HG03103 (cell line): ENCODE measurements around the gene KRT27.

Source experiments
- ATAC-seq: cut with Tn5 transposase; IDR thresholded peaks from one replicate; pipeline ENCODE4 v1.9.1; 2021; ENCODE audit warnings: low read depth; ENCODE audit not compliant: unreplicated experiment

The KRT27 gene

DNA sequence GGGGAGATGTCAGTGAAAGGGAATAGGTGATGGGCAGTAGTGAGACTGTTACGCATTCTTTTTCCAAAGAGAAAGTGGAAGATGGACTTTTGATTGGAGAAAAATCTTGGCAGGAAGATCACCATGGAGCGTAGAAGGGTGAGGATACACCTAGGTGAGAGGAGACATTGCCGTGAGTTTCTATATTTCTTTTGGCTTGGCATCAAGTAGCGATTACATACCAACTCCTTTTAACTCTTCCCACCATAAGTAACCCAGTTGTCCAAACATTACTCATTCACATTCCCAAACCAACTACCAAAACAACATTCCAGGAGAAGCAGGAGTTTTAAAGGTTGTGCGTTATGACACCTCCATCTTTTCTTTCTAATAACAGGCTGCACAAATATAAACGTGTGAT, 28.1 kb upstream of the KRT27 start:
- ATAC-seq = no peak

DNA sequence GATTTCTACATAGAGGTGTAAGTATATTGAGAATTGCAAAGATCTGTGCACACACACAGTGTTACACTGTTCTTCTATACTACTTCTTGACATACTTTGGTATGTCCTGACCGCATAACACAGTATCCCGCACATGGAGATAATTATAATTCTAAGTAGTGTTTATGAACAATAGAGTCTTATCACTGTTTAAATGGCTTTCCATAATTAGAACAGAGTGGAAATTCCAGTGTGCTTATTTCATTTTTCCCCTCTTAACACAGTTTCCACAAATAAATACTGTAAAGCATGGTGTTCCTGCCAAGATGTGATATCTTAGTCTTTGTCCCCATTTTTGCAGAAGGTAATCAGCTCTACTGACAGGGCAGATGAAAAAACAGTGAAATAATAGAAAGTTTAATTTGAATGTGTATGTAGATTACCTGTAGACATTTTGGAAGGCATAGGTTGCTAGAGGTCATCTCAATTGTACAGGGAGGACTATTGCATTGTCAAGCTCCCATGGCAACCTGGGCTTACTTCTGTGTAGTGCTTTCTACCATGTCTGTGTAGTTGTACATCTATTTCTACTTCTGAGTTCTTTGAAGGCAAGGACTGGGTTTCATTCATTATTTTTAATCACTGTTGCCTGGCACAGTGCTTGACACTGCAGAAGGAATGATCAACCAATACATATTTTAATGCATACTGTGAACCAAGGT, 27.5 kb upstream of the KRT27 start:
- ATAC-seq = no peak

DNA sequence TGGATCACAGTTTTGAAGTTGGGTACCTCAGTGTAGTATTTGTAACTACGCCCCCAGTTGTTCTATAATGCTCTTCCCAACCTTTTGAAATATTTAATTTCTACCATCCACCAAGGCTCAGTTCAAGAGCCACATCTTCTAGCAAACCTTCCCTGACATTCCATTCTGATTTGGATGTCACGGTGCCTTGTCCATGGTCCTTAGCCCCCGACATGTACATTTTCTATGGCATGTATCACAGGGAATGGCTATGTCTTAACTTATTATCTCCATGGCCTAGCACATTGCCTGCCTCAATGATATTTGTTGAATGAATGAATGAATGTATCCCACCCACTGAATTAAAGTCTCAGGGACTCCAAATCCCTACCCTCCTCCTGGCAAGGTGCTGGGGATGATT, 23.8 kb upstream of the KRT27 start:
- no peak for ATAC-seq

DNA sequence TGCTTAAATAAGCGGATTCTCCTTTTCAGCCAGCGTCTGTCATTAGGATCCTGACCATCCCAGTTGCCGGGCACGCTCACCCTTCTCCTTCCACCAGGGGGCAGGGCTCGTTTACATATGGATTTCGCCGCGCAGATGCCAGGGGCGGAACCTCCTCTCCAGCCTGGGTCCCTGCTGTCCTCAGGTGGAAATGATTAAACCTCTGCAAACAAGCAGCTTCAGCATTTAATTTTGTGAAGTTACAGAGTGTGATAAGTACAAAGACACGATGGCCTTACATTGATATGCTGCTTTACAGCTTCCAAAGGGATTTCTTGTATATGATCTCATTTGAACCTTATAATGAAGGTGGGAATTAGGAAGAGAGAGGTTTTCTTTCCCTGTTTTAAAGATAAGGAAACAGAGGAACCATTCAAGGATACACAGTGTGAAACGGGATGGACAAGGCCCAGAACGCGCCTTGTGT, 21.3 kb upstream of the KRT27 start:
- no peak for ATAC-seq

DNA sequence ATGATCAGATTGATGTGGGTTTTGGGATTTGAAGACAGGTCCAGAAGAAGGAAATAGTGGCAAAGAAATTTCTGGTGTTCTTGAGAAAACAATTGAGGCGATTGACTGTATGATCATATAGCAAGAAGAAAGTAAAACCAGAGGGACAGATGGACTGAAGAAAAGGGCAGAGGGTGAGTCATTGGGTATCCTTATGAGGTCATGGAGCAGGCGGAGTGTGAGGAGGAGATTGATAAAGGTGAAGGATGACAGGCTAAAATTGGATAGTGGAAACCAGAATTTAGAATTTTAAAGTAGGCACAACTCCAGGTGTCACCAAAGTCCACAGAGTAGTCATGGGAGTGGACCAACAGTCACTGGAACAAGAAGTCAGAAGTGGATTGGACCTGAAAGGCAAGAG, 18.8 kb upstream of the KRT27 start:
- no peak for ATAC-seq

DNA sequence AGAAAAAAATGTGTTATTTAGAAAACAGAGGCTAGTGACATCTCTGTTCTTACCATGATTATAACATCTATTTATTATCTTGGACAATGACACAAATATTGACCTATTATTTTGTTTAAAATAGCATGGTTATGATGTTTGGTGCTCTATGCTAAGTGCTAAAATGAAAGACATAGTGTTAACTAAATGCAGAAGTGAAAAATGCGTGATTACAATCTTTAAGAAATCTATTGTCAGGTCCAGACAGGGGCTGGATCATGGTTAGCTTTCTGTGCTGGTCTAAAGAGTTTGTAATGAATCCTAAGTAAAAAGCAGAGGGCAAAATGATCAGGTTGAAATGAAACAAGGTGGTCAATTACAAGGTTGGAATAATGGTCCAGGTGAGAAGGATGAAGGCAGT, 18.0 kb upstream of the KRT27 start:
- ATAC-seq = no peak

DNA sequence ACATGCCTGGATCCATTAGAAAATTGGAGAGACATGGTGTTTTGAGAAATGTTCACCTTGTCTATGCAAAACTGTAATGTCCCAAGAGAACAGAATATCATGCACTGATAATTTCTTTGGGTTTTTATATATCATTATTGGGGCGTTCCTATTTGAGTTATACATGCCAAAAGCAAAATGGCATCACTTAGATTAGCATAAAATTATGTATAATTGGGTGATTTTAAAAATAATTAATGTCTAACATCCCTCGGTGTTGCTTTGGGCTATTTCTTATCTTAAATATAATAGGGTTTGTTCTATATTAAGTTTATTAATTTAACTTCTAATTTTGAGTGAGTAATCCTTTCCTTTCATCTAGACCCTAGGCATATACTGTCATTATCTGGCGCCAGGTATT, 17.5 kb upstream of the KRT27 start, which contains the start of gene KRT28:
Gene KRT28 (minus strand): TSS at position 101 of the 400 bp plus-strand sequence. CDS start 66 bp downstream, at position 35.
- ATAC-seq = no peak

- ATAC-seq = no peak
Observed at GRCh38 chr17:40796846-40797245, 14.5 kb upstream of the KRT27 start.

GRCh38 chr17:40795019-40795667, 12.8 kb upstream of the KRT27 start:
- ATAC-seq = no peak

- ATAC-seq = no peak
Observed at GRCh38 chr17:40794466-40794865, 12.1 kb upstream of the KRT27 start.

- no peak for ATAC-seq
Observed at GRCh38 chr17:40793832-40794231, 11.5 kb upstream of the KRT27 start.

- ATAC-seq = no peak
Observed at GRCh38 chr17:40791787-40792436, 9.6 kb upstream of the KRT27 start.

DNA sequence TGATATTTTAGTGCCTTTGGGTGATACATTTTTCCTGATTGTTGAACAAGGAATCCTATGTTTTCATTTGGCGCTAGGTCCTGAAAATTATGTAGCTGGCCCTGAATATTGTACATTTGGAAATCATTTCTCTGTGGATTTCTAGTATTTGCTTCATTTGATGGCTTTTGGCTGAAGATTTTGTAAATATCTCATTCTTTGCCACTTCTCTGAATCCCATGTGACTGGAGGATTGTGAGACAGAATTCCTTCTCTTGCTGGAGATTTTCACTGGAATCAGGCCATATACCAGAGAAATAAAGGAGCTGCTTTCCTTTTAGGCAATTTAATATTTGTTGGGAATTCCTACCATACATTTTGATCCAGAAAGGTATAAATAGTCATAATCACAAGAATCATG, 8.8 kb upstream of the KRT27 start:
- no peak for ATAC-seq

GRCh38 chr17:40779181-40779909, 3.0 kb downstream of the KRT27 start:
- no peak for ATAC-seq

DNA sequence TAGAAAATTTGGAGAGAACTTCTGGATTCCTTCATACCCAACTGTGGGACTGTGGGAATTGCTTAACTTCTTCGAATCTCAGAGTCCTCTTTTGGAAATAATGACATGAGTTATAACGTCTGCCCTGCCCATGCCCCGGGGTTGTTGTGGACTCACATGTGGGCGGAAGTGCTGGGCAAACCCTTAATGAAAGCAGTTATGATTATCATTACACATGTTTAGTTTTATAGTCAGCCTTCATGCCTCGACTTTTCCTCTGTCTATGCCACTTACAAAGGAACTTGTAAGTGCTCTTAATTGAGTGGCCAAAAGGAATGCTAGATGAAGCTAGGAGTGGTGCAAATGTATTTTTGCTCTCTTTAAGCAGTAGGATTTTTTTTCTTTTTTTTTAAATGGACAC, 3.9 kb downstream of the KRT27 start:
- ATAC-seq = no peak

- ATAC-seq = no peak
Observed at GRCh38 chr17:40777971-40778370, 4.4 kb downstream of the KRT27 start.

DNA sequence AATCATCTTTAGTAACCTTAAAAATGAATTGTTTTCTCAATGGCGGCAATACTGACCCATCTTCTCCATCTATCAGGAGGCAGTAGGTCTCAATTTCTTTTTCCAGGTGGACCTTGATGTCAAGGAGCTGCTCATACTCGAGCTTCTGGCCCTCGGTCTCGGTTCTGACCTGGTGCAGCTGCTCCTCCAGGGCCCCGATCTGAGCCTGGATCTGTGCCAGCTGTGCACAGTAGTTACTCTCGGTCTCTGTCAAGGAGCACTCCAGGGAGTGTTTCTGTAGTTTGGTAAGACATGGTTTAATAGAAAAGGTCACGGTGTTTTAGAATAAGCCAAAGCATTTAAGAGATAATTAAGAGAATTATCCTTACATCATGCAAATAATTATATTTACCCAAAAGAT, 4.9 kb downstream of the KRT27 start:
- ATAC-seq = no peak

DNA sequence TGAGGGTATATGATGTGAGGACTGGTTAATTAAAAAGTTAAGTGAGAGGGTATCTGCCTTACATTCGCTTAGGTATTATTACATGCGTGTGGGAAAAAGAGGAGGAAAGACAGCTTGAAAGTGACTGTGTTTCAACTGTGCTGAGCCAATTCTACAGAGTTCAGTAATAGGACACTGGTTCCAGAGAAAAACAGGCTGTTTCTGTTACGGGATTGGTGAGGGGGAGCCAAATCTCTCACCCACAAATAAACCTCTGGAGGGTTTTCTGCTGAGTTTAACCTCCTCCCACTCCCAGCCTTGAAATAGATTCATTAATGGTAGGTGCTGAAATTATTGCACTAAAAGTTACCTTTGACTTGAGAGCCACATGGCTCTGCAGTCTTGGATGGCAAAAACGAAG, 6.4 kb downstream of the KRT27 start:
- no peak for ATAC-seq

DNA sequence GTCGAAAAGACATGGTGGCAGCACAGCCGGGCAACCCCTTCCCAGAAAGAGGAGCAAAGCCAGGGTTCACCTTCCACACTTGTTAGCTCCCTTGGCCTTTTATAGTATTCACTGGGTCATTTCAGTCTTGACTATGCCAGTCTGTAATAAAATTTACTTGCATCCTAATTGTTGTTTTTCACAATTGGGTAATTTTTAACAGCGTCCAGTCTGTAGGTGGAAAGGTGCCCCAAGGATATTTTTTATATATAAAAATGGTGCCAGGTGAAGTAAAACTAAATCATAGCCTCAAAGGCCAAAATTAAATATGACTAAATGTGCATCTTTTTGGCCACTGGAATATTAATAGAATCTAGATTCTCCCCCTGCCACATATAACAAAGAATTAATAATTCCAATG, 10.2 kb downstream of the KRT27 start, which contains the start of gene KRT26:
Gene KRT26 (minus strand): TSS at position 101 of the 400 bp plus-strand sequence. CDS start 88 bp downstream, at position 13.
- no peak for ATAC-seq

- no peak for ATAC-seq
Observed at GRCh38 chr17:40765657-40766056, 16.7 kb downstream of the KRT27 start.

GRCh38 chr17:40763752-40764151, 18.6 kb downstream of the KRT27 start:
- ATAC-seq = no peak
